Activated CD8-positive, alpha-beta T cell treated with anti-CD3 and anti-CD28 coated beads for 36 hours (primary cell): ENCODE measurements around the gene SLC12A6. TPM values are rescaled to one million over a fixed set of nuclear protein-coding genes. Genes with fewer than 3 reads are reported as not detected.

ENCODE experiments used
- ATAC-seq: fragments of 200-7000 bp; cut with Tn5 transposase; one replicate; pipeline ENCODE4 v1.10.0; 2021; ENCODE audit warnings: mild to moderate bottlenecking, moderate library complexity
- CTCF ChIA-PET: fragments of 350-600 bp; sonication (Branson Sonifier 250); formaldehyde crosslinking; loops from one replicate; lab custom pipeline; 2021; ENCODE audit warnings: antibody characterized with exemption; lab: Charles Lee
- POLR2A ChIA-PET: fragments of 350-600 bp; sonication (Branson Sonifier 250); formaldehyde crosslinking; loops from one replicate; lab custom pipeline; 2021; ENCODE audit warnings: antibody characterized with exemption; lab: Charles Lee
- DNase-seq: peaks from one replicate; pipeline ENCODE4 v3.0.0-alpha.2; 2020
- H3K27ac Mint-ChIP-seq: one replicate; pipeline ENCODE4 v1.8.0; 2021; ENCODE audit warnings: mild to moderate bottlenecking, mixed read lengths
- H3K27me3 Mint-ChIP-seq: one replicate; pipeline ENCODE4 v1.8.0; 2021; ENCODE audit warnings: mixed read lengths
- H3K36me3 Mint-ChIP-seq: one replicate; pipeline ENCODE4 v1.8.0; 2021; ENCODE audit warnings: low read depth, mixed read lengths
- H3K4me1 Mint-ChIP-seq: one replicate; pipeline ENCODE4 v1.8.0; 2021; ENCODE audit warnings: low read depth, mixed read lengths
- H3K4me3 Mint-ChIP-seq: one replicate; pipeline ENCODE4 v1.8.0; 2021; ENCODE audit warnings: mild to moderate bottlenecking, moderate library complexity, mixed read lengths
- H3K9me3 Mint-ChIP-seq: one replicate; pipeline ENCODE4 v1.8.0; 2021; ENCODE audit warnings: mixed read lengths
- CTCF ChIP-seq: fragments of 200-600 bp; IDR thresholded peaks from one replicate; pipeline ENCODE4 v1.8.0; 2022; ENCODE audit warnings: antibody characterized with exemption, mild to moderate bottlenecking
- intact Hi-C: fragments of 100-400 bp; cut with micrococcal nuclease; formaldehyde crosslinking; loops from one replicate; pipeline ENCODE4 v1.10.0; 2022
- total RNA-seq, 2 experiments: library from RNA; stranded (reverse); gene quantifications; one replicate each; pipeline ENCODE4 v1.2.3, GENCODE V29; 2021

Gene SLC12A6
- total RNA-seq, 2 experiments from 2014 or later: 22.2 to 24.8 TPM

- intact Hi-C loops: loop anchor here (10.0 kb wide), 1 partner anchor 248 kb away; the partner anchor contains the start of gene GOLGA8B
- peak; percentile 41 for DNase-seq
- peaks cover 20% of the 10 kb centered on the region for H3K36me3 Mint-ChIP-seq
Measured at GRCh38 chr15:34336231-34336990, 1.2 kb downstream of the SLC12A6 start.

GRCh38 chr15:34335176-34336032 lies 2.2 kb downstream of the SLC12A6 start:
- intact Hi-C loops: loop anchor here (10.0 kb wide), 1 partner anchor 249 kb away; the partner anchor contains the start of gene GOLGA8B
- POLR2A ChIA-PET: interaction anchor here (1.1 to 1.4 kb wide), 2 partner anchors 8 to 31 kb away, joined by 4 to 6 read pairs; partner anchors contain the start of genes LPCAT4, NOP10 and NUTM1
- no peak for ATAC-seq
- no peak for DNase-seq
- CTCF ChIA-PET: interaction anchor here (4.6 kb wide), 1 partner anchor 31 kb away, joined by 42 read pairs; the partner anchor contains the start of gene LPCAT4
- peaks cover 60% of the 10 kb centered on the region for H3K4me1 Mint-ChIP-seq
- H3K4me3 Mint-ChIP-seq: peak overlapping the region; percentile 99
- H3K27ac Mint-ChIP-seq: peak overlapping the region; percentile 95
- peaks cover 15% of the 10 kb centered on the region for H3K36me3 Mint-ChIP-seq
- H3K27me3 Mint-ChIP-seq: no peaks in the 10 kb centered on the region
- H3K9me3 Mint-ChIP-seq: no peaks in the 10 kb centered on the region
- no peak for TF ChIP-seq CTCF

More at GRCh38 chr15:34336231-34336990, 1.2 kb downstream of the SLC12A6 start:
- Mint-ChIP-seq H3K27ac (peak overlapping the region; percentile 95), H3K9me3 (no peaks in the 10 kb centered on the region), H3K4me3 (peak overlapping the region; percentile 99), H3K27me3 (no peaks in the 10 kb centered on the region), H3K4me1 (peaks cover 58% of the 10 kb centered on the region)
- ChIA-PET CTCF (interaction anchor here (0.7 to 4.6 kb wide), 3 partner anchors 12 to 95 kb away, joined by 3 to 42 read pairs (median 15); partner anchors contain the start of gene LPCAT4), POLR2A (interaction anchor here (1.1 to 3.0 kb wide), 3 partner anchors 8 to 30 kb away, joined by 4 to 18 read pairs (median 5); partner anchors contain the start of gene LPCAT4)
- no peak for TF ChIP-seq CTCF
- ATAC-seq: no peak

- CTCF ChIA-PET: interaction anchor here (0.6 to 1.3 kb wide), 2 partner anchors 9 to 94 kb away, joined by 3 to 4 read pairs; no protein-coding TSS in a partner anchor
- peaks cover 59% of the 10 kb centered on the region for H3K4me1 Mint-ChIP-seq
Measured at GRCh38 chr15:34334672-34335071, 2.9 kb downstream of the SLC12A6 start.

More at GRCh38 chr15:34334672-34335071, 2.9 kb downstream of the SLC12A6 start:
- ATAC-seq: no peak
- Mint-ChIP-seq H3K9me3 (no peaks in the 10 kb centered on the region), H3K27me3 (no peaks in the 10 kb centered on the region), H3K4me3 (peak overlapping the region; percentile 99), H3K27ac (peak overlapping the region; percentile 95), H3K36me3 (peaks cover 9% of the 10 kb centered on the region)
- no peak for TF ChIP-seq CTCF
- no peak for DNase-seq
- POLR2A ChIA-PET: interaction anchor here (0.6 to 2.6 kb wide), 4 partner anchors 9 to 21 kb away, joined by 3 to 18 read pairs (median 4); partner anchors contain the start of genes NOP10 and NUTM1
- intact Hi-C loops: loop anchor here (10.0 kb wide), 1 partner anchor 250 kb away; the partner anchor contains the start of gene GOLGA8B
